K562 (cell line): ENCODE data around the gene TMEM116. TPM values are rescaled to one million over a fixed set of nuclear protein-coding genes. Genes with fewer than 3 reads are reported as not detected.

Experiments used
- ATAC-seq: fragments of 200-7000 bp; cut with Tn5 transposase; 3 replicates; pipeline ENCODE4 v1.9.1; 2020; ENCODE audit warnings: moderate library complexity
- BruUV-seq: library from RNA; stranded (reverse); fragments of 400-500 nt; replicated peaks from 2 replicates; lab custom pipeline; 2021; lab: Mats Ljungman, UMichigan
- CTCF ChIA-PET: fragments of 300-600 bp; formaldehyde crosslinking; extraction: SDS; loops from one replicate; lab custom pipeline; 2021; ENCODE audit warnings: low intra/inter-chr PET ratio; lab: Yijun Ruan, JAX
- POLR2A ChIA-PET: fragments of 300-600, 350-650 bp; sonication (Branson Sonifier 250); formaldehyde crosslinking; extraction: SDS; loops from one replicate; lab custom pipeline; 2021; ENCODE audit warnings: antibody characterized with exemption, inconsistent platforms; lab: Yijun Ruan, JAX
- DNase-seq, 4 experiments: peaks; one replicate each; pipeline versions ENCODE4 v3.0.0 to v3.0.0-alpha.2; 2011 to 2018; ENCODE audit warnings: low spot score in 3 of 4, mixed read lengths in 3 of 4; ENCODE audit errors: extremely low read depth in 1 of 4
- FAIRE-seq: peaks from 2 replicates; lab custom pipeline; 2011; peaks lifted over from hg19 to GRCh38; lab: Jason Lieb, UNC
- H2AFZ ChIP-seq: 2 replicates; pipeline ENCODE4 v1.6.0; 2011; ENCODE audit warnings: low read depth, low read length, control low read depth, inconsistent platforms
- H3K27ac ChIP-seq: fragments of 200-600 bp; 3 replicates; pipeline ENCODE4 v1.8.0; 2011; ENCODE audit warnings: low read depth, mild to moderate bottlenecking, control low read depth, inconsistent platforms, low read length, moderate library complexity, mixed read lengths; ENCODE audit errors: extremely low read depth
- H3K27me3 ChIP-seq, 2 experiments: fragments of 300-600 bp in 1 of 2; 2 replicates in 1 of 2; 3 replicates in 1 of 2; pipeline versions ENCODE4 v1.6.0 to v1.8.0; 2011; ENCODE audit warnings: inconsistent platforms in 2 of 2, low read length in 2 of 2, mild to moderate bottlenecking in 1 of 2, mixed read lengths in 1 of 2, moderate library complexity in 1 of 2; ENCODE audit not compliant: control insufficient read depth in 2 of 2, insufficient read depth in 2 of 2
- H3K36me3 ChIP-seq: fragments of 300-600 bp; 3 replicates; pipeline ENCODE4 v1.8.0; 2011; ENCODE audit warnings: mild to moderate bottlenecking, low read length, inconsistent platforms; ENCODE audit not compliant: control insufficient read depth, insufficient read depth
- H3K4me1 ChIP-seq, 2 experiments: fragments of 200-600 bp in 1 of 2; replicated peaks in 1 of 2; 2 replicates in 1 of 2; 3 replicates in 1 of 2; pipeline versions ENCODE4 v1.5.1 to v1.8.0; 2011; ENCODE audit warnings: inconsistent platforms in 2 of 2, low read length in 2 of 2, mild to moderate bottlenecking in 1 of 2, mixed read lengths in 1 of 2, moderate library complexity in 1 of 2; ENCODE audit not compliant: control insufficient read depth in 2 of 2, insufficient read depth in 2 of 2
- H3K4me2 ChIP-seq: 2 replicates; pipeline ENCODE4 v1.6.1; 2011; ENCODE audit warnings: low read length, control low read depth, inconsistent platforms, mixed read lengths; ENCODE audit not compliant: insufficient read depth
- H3K4me3 ChIP-seq: fragments of 200-600 bp; sonication (generic), shearing (Covaris generic); 2 replicates; pipeline ENCODE4 v1.5.1; 2016; ENCODE audit warnings: control low read depth, inconsistent platforms
- H3K79me2 ChIP-seq: fragments of 200-600 bp; 3 replicates; pipeline ENCODE4 v1.8.0; 2011; ENCODE audit warnings: low read length, inconsistent platforms; ENCODE audit not compliant: control insufficient read depth, insufficient read depth
- H3K9ac ChIP-seq, 2 experiments: 2 replicates each; pipeline versions ENCODE4 v1.6.0 to v1.6.1; 2011; ENCODE audit warnings: low read depth in 2 of 2, low read length in 2 of 2, control low read depth in 1 of 2, inconsistent platforms in 1 of 2, mild to moderate bottlenecking in 1 of 2, mixed read lengths in 1 of 2; ENCODE audit not compliant: insufficient read depth in 1 of 2
- H3K9me1 ChIP-seq: one replicate; pipeline ENCODE4 v1.6.0; 2011; ENCODE audit warnings: inconsistent platforms, mild to moderate bottlenecking, low read length, moderate library complexity; ENCODE audit not compliant: control insufficient read depth, insufficient read depth
- H3K9me3 ChIP-seq: replicated peaks from 2 replicates; pipeline ENCODE4 v1.5.1; 2011; ENCODE audit warnings: low read depth, low read length, inconsistent platforms; ENCODE audit not compliant: control insufficient read depth, insufficient read depth
- H4K20me1 ChIP-seq: replicated peaks from 2 replicates; pipeline ENCODE4 v1.6.1; 2011; ENCODE audit warnings: low read length, inconsistent platforms, mixed read lengths; ENCODE audit not compliant: control insufficient read depth, insufficient read depth
- MGA ChIP-seq: fragments of 450-650 bp; IDR thresholded peaks from 2 replicates; pipeline ENCODE4 v1.6.1; 2016; ENCODE audit warnings: mild to moderate bottlenecking, moderate library complexity
- ZNF445 ChIP-seq: fragments of 250-450 bp; sonication (Bioruptor Pico); IDR thresholded peaks from 2 replicates; pipeline ENCODE4 v1.4.0; 2020; ENCODE audit warnings: low read depth, mild to moderate bottlenecking, moderate library complexity
- ZNF507 ChIP-seq: conservative IDR thresholded peaks from 2 replicates; pipeline ENCODE4 v1.6.1; 2017; ENCODE audit warnings: missing genetic modification characterization, missing compliant biosample characterization
- WGBS: fragments of 100-300 bp; shearing (Covaris generic); methylation state at CpG from one replicate; pipeline ENCODE4 v1.1.6; 2016; ENCODE audit warnings: low coverage, mixed read lengths; ENCODE audit not compliant: insufficient coverage; ENCODE audit errors: missing lambda C conversion rate; 5-methylcytosine and 5-hydroxymethylcytosine counted together
- in situ Hi-C: fragments of 300-500 bp; cut with MboI; formaldehyde crosslinking; loops from 4 replicates; pipeline ENCODE4 v1.15.0; 2018; ENCODE audit warnings: inconsistent platforms, mixed read lengths
- intact Hi-C: fragments of 100-400 bp; cut with micrococcal nuclease; formaldehyde crosslinking; loops from 2 replicates; pipeline ENCODE4 v1.14.2; 2022
- polyA plus RNA-seq, 8 experiments: library from polyadenylated mRNA; depleted of rRNA in 4 of 8; stranded (reverse) in 5 of 8; unstranded in 3 of 8; fragments of >200 nt; fragmentation: Nextera tagmentation in 2 of 8; fragmentation: Illumina TruSeq in 1 of 8; extraction: Ambion mirVana in 2 of 8; extraction: Trizol in 1 of 8; gene quantifications; 2 replicates each; pipeline versions ENCODE4 v1.2.1 to v1.2.3, GENCODE V29; 2011 to 2014; ENCODE audit warnings: inconsistent platforms in 1 of 8, missing spikeins in 1 of 8
- total RNA-seq, 7 experiments: library from RNA; depleted of rRNA in 6 of 7; stranded (reverse); fragments of >200 nt in 6 of 7; fragmentation: Illumina TruSeq in 2 of 7; extraction: Trizol in 2 of 7; gene quantifications; 2 replicates each; pipeline versions ENCODE4 v1.2.1 to v1.2.3, GENCODE V29; 2011 to 2021; ENCODE audit warnings: low replicate concordance in 1 of 7

TMEM116 gene
- total and polyA plus RNA-seq, 9 of the 15 experiments (the other 6 are each of a cell fraction or from before 2014, with no cell fraction given) = 5.2 to 78.6 (median 13.9) TPM

- Histone ChIP-seq H3K9ac (no peak overlapping the region; a peak in 1 of 4 replicates), H3K36me3 (no peaks in the 10 kb centered on the region; the same call in 1 of the 3 replicates), H3K4me2 (no peak overlapping the region), H3K9me1 (peaks cover 3% of the 10 kb centered on the region), H4K20me1 (no peaks in the 10 kb centered on the region), H3K4me1 (peaks cover 9 to 27% of the 10 kb centered on the region in 2 experiments; a peak in 3 of 5 replicates), H3K27ac (no peak overlapping the region), H2AFZ (no peak overlapping the region), H3K27me3 (no peaks in the 10 kb centered on the region), H3K9me3 (no peaks in the 10 kb centered on the region; the same call in 1 of the 2 replicates), H3K79me2 (peaks cover 10% of the 10 kb centered on the region), H3K4me3 (no peak overlapping the region)
- FAIRE-seq (no peak), DNase-seq (no peak), ATAC-seq (no peak)
- WGBS = 62% methylated on average over 6 of the region's 6 CpGs
- POLR2A ChIA-PET = interaction anchor here (1.4 to 1.7 kb wide), 2 partner anchors 10 to 20 kb away, joined by 4 read pairs; no protein-coding TSS in a partner anchor
- BruUV-seq = no TSS peak
- intact Hi-C loops (no loop called here), in situ Hi-C loops (no loop called here)
- no peak for TF ChIP-seq ZNF445 (CRISPR knock-in tag)
- no peak for TF ChIP-seq MGA
- TF ChIP-seq ZNF507 = no peak
- CTCF ChIA-PET = no interaction called here
Measured at GRCh38 chr12:111992464-111992863, 20.5 kb downstream of the TMEM116 start.
